K562 (cell line): ENCODE results near the gene C1orf116. TPM values are rescaled to one million over a fixed set of nuclear protein-coding genes. Genes with fewer than 3 reads are reported as not detected.

Experiments
- CEBPZ ChIP-seq: fragments of 150-350 bp; IDR thresholded peaks from 2 replicates; pipeline ENCODE4 v1.6.1; 2014; ENCODE audit warnings: low read depth, mild to moderate bottlenecking, low read length, borderline replicate concordance
- HMG20A ChIP-seq: fragments of 450-650 bp; formaldehyde crosslinking; conservative IDR thresholded peaks from 2 replicates; pipeline ENCODE4 v1.4.0; 2020; ENCODE audit warnings: mild to moderate bottlenecking, mixed read lengths
- MIER1 ChIP-seq: fragments of 450-650 bp; IDR thresholded peaks from 2 replicates; pipeline ENCODE4 v1.6.1; 2016; ENCODE audit warnings: antibody characterized with exemption, mild to moderate bottlenecking, low read depth
- POLR3A ChIP-seq: IDR thresholded peaks from 2 replicates; pipeline ENCODE4 v1.6.1; 2011; ENCODE audit warnings: borderline replicate concordance, mild to moderate bottlenecking, moderate library complexity; ENCODE audit not compliant: insufficient read length, insufficient read depth; ENCODE audit errors: extremely low read depth
- TOE1 ChIP-seq, 2 experiments: fragments of 450-650 bp in 1 of 2; sonication (generic) in 1 of 2; formaldehyde crosslinking in 1 of 2; IDR thresholded peaks; 2 replicates each; pipeline versions ENCODE4 v1.7.1 to v1.8.0; 2016 to 2022; ENCODE audit warnings: borderline replicate concordance in 2 of 2, mild to moderate bottlenecking in 2 of 2, antibody characterized with exemption in 1 of 2, inconsistent platforms in 1 of 2, low read depth in 1 of 2, missing genetic modification reagents in 1 of 2, moderate library complexity in 1 of 2
- ZFP30 ChIP-seq: fragments of 250-450 bp; sonication (Bioruptor Pico); IDR thresholded peaks from 2 replicates; pipeline ENCODE4 v1.8.0; 2022; ENCODE audit warnings: moderate library complexity, mild to moderate bottlenecking, inconsistent platforms, borderline replicate concordance
- ZNF232 ChIP-seq: sonication (generic); formaldehyde crosslinking; IDR thresholded peaks from 2 replicates; pipeline ENCODE4 v1.8.0; 2022; ENCODE audit warnings: mild to moderate bottlenecking, missing genetic modification reagents
- polyA plus RNA-seq, 8 experiments: library from polyadenylated mRNA; depleted of rRNA in 4 of 8; stranded (reverse) in 5 of 8; unstranded in 3 of 8; fragments of >200 nt; fragmentation: Nextera tagmentation in 2 of 8; fragmentation: Illumina TruSeq in 1 of 8; extraction: Ambion mirVana in 2 of 8; extraction: Trizol in 1 of 8; gene quantifications; 2 replicates each; pipeline versions ENCODE4 v1.2.1 to v1.2.3, GENCODE V29; 2011 to 2014; ENCODE audit warnings: inconsistent platforms in 1 of 8, missing spikeins in 1 of 8
- total RNA-seq, 7 experiments: library from RNA; depleted of rRNA in 6 of 7; stranded (reverse); fragments of >200 nt in 6 of 7; fragmentation: Illumina TruSeq in 2 of 7; extraction: Trizol in 2 of 7; gene quantifications; 2 replicates each; pipeline versions ENCODE4 v1.2.1 to v1.2.3, GENCODE V29; 2011 to 2021; ENCODE audit warnings: low replicate concordance in 1 of 7
- TF ChIP-seq, protein P1 (sequence below): fragments of 450-650 bp; IDR thresholded peaks from 2 replicates; pipeline ENCODE4 v1.6.1; 2016; ENCODE audit warnings: mild to moderate bottlenecking, moderate library complexity
- TF ChIP-seq, protein P2 (sequence below): fragments of 450-650 bp; IDR thresholded peaks from 2 replicates; pipeline ENCODE4 v1.6.1; 2014; ENCODE audit warnings: low read depth, mild to moderate bottlenecking, moderate library complexity, borderline replicate concordance

C1orf116 gene
- total and polyA plus RNA-seq, 9 of the 15 experiments (the other 6 are each of a cell fraction or from before 2014, with no cell fraction given), result 0.62 to 3.0 (median 0.95) TPM

- TF ChIP-seq, protein P1, sequence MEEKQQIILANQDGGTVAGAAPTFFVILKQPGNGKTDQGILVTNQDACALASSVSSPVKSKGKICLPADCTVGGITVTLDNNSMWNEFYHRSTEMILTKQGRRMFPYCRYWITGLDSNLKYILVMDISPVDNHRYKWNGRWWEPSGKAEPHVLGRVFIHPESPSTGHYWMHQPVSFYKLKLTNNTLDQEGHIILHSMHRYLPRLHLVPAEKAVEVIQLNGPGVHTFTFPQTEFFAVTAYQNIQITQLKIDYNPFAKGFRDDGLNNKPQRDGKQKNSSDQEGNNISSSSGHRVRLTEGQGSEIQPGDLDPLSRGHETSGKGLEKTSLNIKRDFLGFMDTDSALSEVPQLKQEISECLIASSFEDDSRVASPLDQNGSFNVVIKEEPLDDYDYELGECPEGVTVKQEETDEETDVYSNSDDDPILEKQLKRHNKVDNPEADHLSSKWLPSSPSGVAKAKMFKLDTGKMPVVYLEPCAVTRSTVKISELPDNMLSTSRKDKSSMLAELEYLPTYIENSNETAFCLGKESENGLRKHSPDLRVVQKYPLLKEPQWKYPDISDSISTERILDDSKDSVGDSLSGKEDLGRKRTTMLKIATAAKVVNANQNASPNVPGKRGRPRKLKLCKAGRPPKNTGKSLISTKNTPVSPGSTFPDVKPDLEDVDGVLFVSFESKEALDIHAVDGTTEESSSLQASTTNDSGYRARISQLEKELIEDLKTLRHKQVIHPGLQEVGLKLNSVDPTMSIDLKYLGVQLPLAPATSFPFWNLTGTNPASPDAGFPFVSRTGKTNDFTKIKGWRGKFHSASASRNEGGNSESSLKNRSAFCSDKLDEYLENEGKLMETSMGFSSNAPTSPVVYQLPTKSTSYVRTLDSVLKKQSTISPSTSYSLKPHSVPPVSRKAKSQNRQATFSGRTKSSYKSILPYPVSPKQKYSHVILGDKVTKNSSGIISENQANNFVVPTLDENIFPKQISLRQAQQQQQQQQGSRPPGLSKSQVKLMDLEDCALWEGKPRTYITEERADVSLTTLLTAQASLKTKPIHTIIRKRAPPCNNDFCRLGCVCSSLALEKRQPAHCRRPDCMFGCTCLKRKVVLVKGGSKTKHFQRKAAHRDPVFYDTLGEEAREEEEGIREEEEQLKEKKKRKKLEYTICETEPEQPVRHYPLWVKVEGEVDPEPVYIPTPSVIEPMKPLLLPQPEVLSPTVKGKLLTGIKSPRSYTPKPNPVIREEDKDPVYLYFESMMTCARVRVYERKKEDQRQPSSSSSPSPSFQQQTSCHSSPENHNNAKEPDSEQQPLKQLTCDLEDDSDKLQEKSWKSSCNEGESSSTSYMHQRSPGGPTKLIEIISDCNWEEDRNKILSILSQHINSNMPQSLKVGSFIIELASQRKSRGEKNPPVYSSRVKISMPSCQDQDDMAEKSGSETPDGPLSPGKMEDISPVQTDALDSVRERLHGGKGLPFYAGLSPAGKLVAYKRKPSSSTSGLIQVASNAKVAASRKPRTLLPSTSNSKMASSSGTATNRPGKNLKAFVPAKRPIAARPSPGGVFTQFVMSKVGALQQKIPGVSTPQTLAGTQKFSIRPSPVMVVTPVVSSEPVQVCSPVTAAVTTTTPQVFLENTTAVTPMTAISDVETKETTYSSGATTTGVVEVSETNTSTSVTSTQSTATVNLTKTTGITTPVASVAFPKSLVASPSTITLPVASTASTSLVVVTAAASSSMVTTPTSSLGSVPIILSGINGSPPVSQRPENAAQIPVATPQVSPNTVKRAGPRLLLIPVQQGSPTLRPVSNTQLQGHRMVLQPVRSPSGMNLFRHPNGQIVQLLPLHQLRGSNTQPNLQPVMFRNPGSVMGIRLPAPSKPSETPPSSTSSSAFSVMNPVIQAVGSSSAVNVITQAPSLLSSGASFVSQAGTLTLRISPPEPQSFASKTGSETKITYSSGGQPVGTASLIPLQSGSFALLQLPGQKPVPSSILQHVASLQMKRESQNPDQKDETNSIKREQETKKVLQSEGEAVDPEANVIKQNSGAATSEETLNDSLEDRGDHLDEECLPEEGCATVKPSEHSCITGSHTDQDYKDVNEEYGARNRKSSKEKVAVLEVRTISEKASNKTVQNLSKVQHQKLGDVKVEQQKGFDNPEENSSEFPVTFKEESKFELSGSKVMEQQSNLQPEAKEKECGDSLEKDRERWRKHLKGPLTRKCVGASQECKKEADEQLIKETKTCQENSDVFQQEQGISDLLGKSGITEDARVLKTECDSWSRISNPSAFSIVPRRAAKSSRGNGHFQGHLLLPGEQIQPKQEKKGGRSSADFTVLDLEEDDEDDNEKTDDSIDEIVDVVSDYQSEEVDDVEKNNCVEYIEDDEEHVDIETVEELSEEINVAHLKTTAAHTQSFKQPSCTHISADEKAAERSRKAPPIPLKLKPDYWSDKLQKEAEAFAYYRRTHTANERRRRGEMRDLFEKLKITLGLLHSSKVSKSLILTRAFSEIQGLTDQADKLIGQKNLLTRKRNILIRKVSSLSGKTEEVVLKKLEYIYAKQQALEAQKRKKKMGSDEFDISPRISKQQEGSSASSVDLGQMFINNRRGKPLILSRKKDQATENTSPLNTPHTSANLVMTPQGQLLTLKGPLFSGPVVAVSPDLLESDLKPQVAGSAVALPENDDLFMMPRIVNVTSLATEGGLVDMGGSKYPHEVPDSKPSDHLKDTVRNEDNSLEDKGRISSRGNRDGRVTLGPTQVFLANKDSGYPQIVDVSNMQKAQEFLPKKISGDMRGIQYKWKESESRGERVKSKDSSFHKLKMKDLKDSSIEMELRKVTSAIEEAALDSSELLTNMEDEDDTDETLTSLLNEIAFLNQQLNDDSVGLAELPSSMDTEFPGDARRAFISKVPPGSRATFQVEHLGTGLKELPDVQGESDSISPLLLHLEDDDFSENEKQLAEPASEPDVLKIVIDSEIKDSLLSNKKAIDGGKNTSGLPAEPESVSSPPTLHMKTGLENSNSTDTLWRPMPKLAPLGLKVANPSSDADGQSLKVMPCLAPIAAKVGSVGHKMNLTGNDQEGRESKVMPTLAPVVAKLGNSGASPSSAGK, result no peak
- TF ChIP-seq, protein P2, sequence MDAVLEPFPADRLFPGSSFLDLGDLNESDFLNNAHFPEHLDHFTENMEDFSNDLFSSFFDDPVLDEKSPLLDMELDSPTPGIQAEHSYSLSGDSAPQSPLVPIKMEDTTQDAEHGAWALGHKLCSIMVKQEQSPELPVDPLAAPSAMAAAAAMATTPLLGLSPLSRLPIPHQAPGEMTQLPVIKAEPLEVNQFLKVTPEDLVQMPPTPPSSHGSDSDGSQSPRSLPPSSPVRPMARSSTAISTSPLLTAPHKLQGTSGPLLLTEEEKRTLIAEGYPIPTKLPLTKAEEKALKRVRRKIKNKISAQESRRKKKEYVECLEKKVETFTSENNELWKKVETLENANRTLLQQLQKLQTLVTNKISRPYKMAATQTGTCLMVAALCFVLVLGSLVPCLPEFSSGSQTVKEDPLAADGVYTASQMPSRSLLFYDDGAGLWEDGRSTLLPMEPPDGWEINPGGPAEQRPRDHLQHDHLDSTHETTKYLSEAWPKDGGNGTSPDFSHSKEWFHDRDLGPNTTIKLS, result peak; percentile 91
- TF ChIP-seq CEBPZ (no peak), MIER1 (no peak), POLR3A (no peak), TOE1 (IDR thresholded peaks at IDR 0.05; ENCODE audit: borderline replicate concordance) (no peak; the same call in 1 of the 2 replicates), TOE1 (CRISPR knock-in tag; IDR thresholded peaks at IDR 0.05; ENCODE audit: borderline replicate concordance, low read depth) (no peak), HMG20A (CRISPR knock-in tag) (no peak), ZNF232 (CRISPR knock-in tag) (no peak), ZFP30 (CRISPR knock-in tag) (no peak)
These were observed 18.1 kb upstream of the C1orf116 start (continued) for GRCh38 chr1:207050480-207051190.
